ENCODE measurements around the gene WFDC12. TPM values are rescaled to one million over a fixed set of nuclear protein-coding genes. Genes with fewer than 3 reads are reported as not detected.

The WFDC12 gene
- total RNA-seq, 2 donors from 2014 or later: not detected

DNA sequence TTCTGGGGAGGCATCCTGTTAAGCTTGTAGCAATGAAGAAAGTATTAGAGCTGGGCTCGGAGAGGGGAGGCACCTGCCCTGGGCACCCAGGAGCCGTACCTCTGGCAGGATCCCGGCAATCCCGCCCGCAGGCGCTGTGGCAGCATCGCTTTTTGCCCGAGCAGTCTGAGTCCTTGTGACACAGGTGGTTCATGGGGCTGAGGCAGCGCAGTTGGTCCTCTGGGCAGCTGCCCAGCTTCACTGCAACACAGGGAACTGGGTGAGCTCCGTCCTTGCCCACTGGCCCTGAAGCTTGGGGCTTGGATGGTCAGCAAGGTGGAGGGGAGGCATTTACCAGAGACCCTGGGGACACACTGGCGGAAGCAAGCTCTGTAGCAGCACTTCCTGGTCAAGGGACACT, 14.0 kb downstream of the WFDC12 start:
- DNase-seq (ENCODE audit: low spot score): no peak
- no peaks in the 10 kb centered on the region for H3K27me3 ChIP-seq
- H3K36me3 ChIP-seq: no peaks in the 10 kb centered on the region
- H3K9me3 ChIP-seq: no peaks in the 10 kb centered on the region
- TF ChIP-seq, protein P1, sequence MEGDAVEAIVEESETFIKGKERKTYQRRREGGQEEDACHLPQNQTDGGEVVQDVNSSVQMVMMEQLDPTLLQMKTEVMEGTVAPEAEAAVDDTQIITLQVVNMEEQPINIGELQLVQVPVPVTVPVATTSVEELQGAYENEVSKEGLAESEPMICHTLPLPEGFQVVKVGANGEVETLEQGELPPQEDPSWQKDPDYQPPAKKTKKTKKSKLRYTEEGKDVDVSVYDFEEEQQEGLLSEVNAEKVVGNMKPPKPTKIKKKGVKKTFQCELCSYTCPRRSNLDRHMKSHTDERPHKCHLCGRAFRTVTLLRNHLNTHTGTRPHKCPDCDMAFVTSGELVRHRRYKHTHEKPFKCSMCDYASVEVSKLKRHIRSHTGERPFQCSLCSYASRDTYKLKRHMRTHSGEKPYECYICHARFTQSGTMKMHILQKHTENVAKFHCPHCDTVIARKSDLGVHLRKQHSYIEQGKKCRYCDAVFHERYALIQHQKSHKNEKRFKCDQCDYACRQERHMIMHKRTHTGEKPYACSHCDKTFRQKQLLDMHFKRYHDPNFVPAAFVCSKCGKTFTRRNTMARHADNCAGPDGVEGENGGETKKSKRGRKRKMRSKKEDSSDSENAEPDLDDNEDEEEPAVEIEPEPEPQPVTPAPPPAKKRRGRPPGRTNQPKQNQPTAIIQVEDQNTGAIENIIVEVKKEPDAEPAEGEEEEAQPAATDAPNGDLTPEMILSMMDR (IDR thresholded peaks at IDR 0.05): no peak
- H3K4me3 ChIP-seq: no peak overlapping the region
- no peak overlapping the region for H3K27ac ChIP-seq
- no peaks in the 10 kb centered on the region for H3K4me1 ChIP-seq

- no peak for DNase-seq (ENCODE audit: low spot score)
- no peaks in the 10 kb centered on the region for H3K27me3 ChIP-seq
- H3K9me3 ChIP-seq: no peaks in the 10 kb centered on the region
- no peak overlapping the region for H3K4me3 ChIP-seq
- no peaks in the 10 kb centered on the region for H3K36me3 ChIP-seq
- H3K27ac ChIP-seq: no peak overlapping the region
- TF ChIP-seq, protein P1 (IDR thresholded peaks at IDR 0.05): no peak
- H3K4me1 ChIP-seq: no peaks in the 10 kb centered on the region
These were observed 14.6 kb downstream of the WFDC12 start for GRCh38 chr20:45109634-45110033.

DNA sequence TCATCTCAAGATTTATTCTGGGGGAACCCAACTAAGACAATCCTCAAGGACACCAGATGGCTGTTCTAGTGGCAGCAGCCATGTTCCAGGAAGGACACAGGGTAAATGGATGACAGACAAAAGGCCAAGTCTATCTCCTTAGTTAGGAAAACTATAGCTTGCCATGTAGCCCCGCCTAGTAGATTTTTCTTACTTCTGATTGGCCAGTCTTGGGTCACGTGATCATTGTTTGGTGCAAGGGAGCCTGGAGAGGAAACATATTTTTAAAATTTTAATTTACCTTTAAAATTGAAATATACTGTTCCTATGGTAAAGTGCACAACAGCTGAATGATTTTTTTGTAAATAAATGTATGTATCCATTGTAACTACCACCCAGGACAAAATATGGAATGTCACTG, 18.9 kb downstream of the WFDC12 start:
- Histone ChIP-seq H3K27ac (no peak overlapping the region), H3K4me1 (no peaks in the 10 kb centered on the region), H3K27me3 (no peaks in the 10 kb centered on the region), H3K36me3 (no peaks in the 10 kb centered on the region), H3K4me3 (no peak overlapping the region), H3K9me3 (no peaks in the 10 kb centered on the region)
- TF ChIP-seq, protein P1 (IDR thresholded peaks at IDR 0.05): no peak
- DNase-seq (ENCODE audit: low spot score): no peak

DNA sequence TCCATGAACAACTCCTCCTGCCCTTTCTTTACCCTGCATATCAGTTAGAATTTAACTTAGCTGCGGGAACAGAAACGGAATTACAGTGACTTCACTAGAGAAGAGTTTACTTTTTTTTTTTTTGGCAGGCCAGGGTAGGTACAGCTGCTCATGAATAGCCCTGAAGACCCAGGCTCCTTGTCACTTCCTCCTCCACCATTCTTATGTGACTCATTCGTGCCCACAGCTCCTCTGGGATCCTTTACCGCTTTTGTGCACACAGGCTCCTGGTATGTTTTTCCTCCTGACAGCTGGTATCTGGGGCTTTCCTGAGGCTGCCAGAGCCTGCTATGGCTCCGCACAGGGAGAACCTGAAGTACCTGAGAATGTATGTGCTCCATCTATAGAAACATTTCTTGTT, 19.5 kb downstream of the WFDC12 start:
- Histone ChIP-seq H3K27ac (no peak overlapping the region), H3K4me3 (no peak overlapping the region), H3K27me3 (no peaks in the 10 kb centered on the region), H3K9me3 (no peaks in the 10 kb centered on the region), H3K4me1 (no peaks in the 10 kb centered on the region), H3K36me3 (no peaks in the 10 kb centered on the region)
- DNase-seq (ENCODE audit: low spot score): no peak
- TF ChIP-seq, protein P1 (IDR thresholded peaks at IDR 0.05): no peak

DNA sequence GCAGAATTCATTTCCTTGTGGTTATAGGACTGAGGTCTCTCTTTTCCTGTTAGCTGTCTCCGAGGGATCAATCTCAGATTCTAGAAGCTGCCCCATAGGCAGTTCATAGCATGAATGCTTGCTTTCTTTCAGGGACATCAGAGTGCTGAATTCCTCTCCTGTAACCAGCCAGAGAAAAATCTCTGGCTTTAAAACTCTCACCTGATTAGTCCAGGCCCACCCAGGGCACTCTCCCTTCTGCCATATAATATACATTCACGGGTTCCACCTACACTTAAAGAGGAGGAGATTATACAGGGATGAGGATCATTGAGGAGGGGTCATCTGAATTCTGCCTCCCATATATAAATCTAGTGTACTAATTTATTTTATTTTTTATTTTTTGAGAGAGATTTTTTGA, 21.2 kb downstream of the WFDC12 start:
- TF ChIP-seq, protein P1 (IDR thresholded peaks at IDR 0.05): no peak
- Histone ChIP-seq H3K27ac (no peak overlapping the region), H3K4me1 (peaks cover 0 to 5% of the 10 kb centered on the region in 2 donors), H3K36me3 (no peaks in the 10 kb centered on the region), H3K4me3 (no peak overlapping the region), H3K9me3 (no peaks in the 10 kb centered on the region), H3K27me3 (peaks cover 0 to 2% of the 10 kb centered on the region in 2 donors)
- DNase-seq (ENCODE audit: low spot score): no peak

DNA sequence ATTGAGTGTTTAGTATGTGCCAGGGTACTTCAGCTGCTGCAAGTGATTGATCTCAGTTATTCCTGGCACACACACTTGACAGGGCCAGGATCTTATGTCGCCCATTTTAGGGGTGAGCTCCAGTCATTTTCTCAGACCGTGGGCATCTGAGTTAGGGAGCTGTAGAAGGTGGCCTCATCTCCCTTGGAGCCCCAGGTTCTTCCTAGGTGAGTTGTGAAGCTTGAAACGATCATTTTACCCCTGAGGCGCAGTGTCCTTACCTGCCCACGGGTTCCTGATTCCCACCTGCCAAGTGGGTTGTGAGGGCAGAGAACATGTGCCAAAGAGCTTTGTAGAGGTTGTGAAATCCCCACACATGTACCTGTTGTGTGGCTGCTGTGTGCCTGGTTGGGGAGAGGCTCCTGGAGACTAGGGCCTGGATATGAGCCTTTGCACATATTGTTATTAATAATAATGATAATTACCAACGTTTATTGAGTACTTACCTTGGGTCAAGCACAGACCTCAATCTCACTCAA, 22.9 kb downstream of the WFDC12 start:
- peaks cover 0 to 13% of the 10 kb centered on the region in 2 donors for H3K4me1 ChIP-seq
- H3K9me3 ChIP-seq: no peaks in the 10 kb centered on the region
- no peaks in the 10 kb centered on the region for H3K36me3 ChIP-seq
- no peak overlapping the region for H3K4me3 ChIP-seq
- no peak for DNase-seq (ENCODE audit: low spot score)
- TF ChIP-seq, protein P1 (IDR thresholded peaks at IDR 0.05): no peak
- peaks cover 0 to 5% of the 10 kb centered on the region in 2 donors for H3K27me3 ChIP-seq
- no peak overlapping the region for H3K27ac ChIP-seq

All from right atrium auricular region (tissue), 2 donors.